HG03175 (cell line): ENCODE data around the gene WDR5.
"Not testable (repeated sequence)": the region's sequence is repeated elsewhere in the genome, so short reads cannot be mapped to it uniquely, and the experiment has no call there.

Experiments used
- ATAC-seq: cut with Tn5 transposase; IDR thresholded peaks from one replicate; pipeline ENCODE4 v1.9.1; 2021; ENCODE audit warnings: mild to moderate bottlenecking, moderate library complexity; ENCODE audit not compliant: unreplicated experiment

The WDR5 gene

DNA sequence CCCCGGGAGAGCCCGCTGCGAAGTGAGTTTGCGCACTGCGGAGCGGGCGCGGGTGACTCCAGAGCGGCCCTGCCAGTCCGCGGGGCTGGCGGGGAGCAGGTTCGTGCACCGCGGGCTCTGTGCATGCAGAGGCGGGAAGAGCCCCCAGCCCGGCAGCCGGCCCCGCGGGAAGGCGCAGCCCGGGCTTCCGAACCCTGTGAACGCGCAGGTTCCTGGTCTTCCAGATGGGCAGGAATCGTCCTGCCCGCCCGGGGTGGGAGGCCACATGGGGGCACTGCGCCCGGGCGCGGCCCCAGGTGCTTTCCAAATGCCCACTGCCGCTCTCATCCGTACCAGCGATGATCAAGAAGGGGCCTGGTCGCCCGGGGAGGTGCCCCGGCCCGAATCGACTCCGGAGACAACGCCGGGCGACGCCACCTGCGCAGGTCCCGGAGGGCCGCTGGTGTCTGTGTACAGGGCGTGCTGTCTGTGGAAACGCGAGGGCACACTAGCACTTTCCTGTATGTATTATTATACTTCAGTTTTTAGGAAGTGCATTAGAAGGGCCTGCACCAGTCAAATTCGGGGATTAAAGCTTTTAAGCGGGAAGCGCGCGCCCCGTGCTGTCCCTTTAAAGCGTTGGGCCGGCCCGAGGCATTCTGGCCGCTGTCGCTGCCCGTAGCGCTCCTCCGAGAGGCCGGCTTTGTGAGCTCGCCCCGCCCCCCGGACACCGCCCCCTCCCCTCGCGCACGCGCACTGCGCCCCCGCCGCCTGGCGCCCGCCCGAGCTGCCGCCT is at the start of gene WDR5:
TSS of gene WDR5 (plus strand) at position 740 of the 775 bp plus-strand sequence. CDS start 3,796 bp downstream, outside the sequence.
- peak; percentile 65 for ATAC-seq

DNA sequence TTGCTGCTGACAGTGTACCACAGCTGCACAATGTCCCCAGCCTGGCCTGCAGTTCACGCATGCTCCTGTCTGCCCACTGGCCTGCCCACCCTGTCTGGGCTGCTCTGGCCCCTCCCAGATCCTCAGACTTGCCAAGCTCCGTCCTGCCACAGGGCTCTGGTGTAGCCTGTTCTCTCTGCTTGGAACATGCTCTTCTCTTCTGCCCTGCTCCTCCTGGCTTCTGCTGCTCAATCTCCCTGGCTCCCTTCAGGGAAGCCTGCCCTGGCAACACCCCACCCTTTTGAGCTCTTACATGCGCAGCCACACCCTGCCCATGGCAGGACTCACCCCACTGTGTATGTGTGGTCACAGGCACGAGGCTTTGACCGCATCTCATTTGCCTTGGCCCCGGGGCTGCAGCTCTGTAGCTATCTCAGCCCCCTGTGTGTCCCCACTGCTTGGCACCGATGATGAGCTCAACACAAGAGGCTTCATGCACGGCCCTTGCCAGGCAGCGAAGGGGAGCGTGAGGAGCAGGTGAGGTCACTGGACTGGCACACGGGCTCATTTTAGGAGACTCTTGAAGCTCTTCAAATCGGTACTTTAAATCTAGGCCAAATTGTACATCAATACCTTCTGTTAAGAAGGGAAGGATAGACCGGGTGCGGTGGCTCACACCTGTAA is 47.7 kb upstream of the WDR5 start:
- ATAC-seq = no peak

DNA sequence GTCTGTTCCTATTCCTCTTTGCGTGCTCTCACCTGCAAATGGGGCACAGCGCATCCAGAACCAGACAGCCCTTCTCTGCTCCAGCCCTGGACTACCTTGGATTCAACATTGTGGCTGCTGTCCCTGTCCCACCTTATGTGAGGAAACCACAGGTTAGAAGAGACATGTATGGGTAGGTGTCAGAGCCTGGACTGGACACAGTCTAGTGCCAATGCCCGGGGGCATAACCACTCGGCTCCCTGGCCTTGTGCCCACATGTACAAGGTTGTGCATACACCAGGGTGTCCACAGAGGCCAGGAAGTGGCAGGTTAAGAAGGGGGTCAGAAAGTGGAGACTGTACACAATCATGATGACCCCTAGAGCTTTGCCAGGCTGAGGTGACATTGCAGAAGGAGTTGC is 45.9 kb upstream of the WDR5 start:
- ATAC-seq = no peak

DNA sequence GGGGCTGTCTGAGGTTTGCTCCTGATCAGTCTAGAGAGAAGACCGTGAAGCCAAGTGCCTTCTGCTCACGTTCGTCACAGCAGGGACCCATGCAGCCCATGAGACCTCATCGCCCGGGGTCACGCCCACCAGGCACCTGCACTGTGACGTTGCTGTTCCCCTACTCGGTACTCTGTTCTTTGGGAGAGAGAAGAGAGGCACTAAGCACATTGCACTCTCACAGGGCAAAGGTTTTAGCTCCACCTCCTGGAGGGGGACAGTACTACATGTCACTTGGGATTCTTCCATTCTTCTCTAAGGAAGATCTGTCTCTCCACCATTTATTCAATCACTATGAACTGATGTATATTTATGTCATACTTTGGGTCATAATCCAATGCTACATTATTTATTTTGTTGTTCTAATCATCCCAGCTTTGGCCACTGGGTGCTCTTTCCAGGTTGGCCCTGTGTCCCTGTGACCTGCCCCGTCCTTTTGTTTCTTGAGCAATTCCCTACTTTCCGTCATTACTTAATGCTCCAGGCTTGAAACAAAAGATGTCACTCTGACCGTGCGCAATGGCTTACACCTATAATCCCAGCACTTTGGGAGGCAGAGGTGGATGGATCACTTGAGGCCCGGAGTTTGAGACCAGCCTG is 36.6 kb upstream of the WDR5 start:
- no peak for ATAC-seq

DNA sequence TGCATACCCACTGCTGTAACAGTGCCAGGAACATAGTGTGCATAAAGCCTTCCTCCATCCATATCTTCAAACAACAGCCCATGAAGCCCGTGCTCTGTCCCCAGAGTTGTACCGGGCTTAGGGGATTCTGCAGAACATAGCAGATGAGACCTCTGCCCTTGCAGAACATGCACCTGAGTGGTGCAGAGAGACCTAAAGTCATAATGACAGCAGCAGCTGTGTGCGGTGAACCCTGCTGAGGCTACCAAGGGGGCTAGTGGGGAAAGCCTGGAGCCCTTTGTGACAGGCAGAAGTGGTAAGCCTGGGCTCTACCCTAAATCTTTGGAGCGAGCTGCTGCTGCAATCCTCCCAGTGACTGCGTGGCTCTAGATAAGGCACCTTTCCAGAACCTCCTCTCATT is 35.8 kb upstream of the WDR5 start:
- no peak for ATAC-seq

DNA sequence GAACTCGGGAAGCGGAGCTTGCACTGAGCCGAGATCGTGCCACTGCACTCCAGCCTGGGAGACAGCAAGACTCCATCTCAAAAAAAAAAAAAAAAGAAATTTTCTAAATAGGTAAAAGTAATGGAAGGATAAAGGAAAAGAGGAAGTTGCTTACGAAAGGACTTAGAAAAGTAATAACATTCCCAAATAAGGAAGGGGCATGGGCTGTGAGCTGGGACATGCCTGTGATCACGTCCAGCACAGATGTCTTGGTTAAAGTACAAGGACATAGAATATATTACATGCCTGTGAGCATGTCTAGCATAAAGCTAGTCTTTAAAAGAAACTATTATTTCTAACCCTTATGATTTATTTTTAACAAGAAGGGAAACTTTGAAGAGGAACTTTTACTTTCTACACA is 34.7 kb upstream of the WDR5 start:
- not testable (repeated sequence) for ATAC-seq

DNA sequence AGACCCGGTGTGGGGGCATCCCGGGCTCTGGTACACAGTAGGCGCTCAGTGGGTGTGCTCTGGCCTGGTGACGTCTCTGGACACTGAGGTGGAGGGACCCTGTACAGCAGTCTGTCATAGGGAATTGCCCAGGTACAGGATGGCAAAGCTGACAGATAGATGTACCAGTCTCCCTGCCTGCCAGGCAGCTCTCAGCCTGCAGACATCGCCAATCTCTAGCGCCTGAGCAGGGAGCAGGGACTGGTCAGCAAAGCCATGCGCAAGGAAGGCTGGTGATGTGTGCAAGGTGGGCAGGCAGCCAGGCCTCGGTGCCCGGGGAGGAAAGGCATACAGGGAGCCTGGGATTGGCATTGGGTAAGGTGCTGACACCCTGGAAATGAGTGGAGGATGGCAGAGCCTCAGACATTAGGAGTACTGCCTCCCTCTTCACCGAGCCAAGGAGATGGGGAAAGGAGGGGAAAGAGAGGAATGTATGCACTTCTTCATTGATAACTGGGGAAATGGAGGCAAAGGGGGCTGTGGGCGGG is 34.2 kb upstream of the WDR5 start:
- ATAC-seq = no peak

DNA sequence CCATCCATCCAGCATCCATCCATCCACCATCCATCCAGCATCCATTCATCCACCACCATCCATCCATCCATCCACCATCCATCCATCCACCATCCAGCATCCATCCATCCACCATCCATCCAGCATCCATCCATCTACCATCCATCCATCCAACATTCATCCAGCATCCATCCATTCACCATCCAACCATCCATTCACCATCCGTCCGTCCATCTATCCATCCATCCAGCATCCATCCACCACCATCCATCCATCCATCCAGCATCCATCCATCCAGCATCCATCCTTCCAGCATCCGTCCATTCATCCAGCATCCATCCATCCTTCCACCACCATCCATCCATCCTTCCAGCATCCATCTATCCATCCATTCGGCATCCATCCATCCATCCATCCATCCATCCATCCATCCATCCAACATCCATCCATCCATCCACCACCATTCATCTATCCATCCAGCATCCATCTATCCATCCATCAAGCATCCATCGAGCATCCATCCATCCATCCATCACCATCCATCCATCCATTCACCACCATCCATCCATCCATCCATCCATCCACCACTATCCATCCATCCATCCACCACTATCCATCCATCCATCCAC is 32.4 kb upstream of the WDR5 start:
- no peak for ATAC-seq

DNA sequence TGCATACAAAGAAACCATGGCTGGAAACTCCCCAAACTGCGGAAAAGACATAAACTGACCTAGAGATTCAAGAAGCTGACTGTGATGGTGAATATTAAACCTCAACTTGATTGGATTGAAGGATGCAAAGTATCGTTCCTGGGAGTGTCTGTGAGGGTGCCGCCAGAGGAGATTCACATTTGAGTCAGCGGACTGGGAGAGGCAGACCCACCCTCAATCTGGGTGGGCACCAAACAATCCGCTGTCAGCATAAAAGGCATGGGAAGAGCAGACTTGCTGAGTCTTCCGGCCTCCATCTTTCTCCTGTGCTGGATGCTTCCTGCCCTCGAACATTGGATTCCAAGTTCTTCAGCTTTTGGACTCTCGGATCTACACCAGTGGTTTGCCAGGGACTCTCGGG is 24.8 kb upstream of the WDR5 start:
- ATAC-seq = no peak

DNA sequence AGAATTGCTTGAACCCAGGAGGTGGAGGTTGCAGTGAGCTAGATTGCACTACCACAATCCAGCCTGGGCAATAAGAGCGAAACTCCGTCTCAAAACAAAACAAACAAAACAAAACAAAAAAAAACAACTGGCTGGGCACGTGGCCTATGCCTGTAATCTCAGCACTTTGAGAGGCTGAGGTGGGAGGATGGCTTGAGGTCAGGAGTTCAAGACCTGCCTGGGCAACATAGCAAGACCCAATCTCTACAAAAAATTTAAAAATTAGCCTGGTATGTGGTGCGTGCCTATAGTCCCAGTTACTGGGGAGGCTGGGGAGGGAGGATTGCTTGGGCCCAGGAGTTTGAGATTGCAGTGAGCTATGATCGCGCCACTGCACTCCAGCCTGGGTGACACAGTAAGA is 23.3 kb upstream of the WDR5 start:
- no peak for ATAC-seq

DNA sequence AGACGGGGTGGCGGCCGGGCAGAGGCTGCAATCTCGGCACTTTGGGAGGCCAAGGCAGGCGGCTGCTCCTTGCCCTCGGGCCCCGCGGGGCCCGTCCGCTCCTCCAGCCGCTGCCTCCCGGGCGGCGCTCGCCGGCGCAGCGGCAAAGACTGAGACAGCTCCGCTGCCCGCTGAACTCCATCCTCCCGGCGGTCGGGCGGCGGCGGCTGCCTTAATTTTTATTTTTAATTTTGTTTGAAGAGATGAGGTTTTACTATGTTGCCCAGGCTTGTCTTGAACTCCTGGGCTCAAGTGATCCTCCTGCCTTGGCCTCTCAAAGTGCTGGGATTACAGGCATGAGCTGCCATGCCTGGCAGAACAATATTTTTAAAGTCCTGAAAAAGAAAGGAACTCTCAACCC is 16.9 kb upstream of the WDR5 start:
- not testable (repeated sequence) for ATAC-seq

DNA sequence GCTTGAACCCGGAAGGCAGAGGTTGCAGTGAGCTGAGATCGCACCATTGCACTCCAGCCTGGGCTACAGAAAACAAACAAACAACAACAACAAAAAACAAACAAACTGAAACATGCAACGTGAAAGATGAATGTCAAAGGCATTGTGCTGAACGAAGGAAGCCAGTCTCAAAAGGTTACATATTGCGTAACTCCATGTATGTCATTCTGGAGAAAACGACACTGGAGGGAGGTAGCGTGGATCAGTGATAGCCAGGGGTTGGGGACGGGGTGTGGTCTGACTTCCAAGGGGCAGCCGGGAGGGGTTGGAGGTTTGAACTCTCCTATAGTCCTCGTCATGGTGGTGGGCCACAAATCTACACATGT is 12.1 kb upstream of the WDR5 start:
- ATAC-seq = no peak

DNA sequence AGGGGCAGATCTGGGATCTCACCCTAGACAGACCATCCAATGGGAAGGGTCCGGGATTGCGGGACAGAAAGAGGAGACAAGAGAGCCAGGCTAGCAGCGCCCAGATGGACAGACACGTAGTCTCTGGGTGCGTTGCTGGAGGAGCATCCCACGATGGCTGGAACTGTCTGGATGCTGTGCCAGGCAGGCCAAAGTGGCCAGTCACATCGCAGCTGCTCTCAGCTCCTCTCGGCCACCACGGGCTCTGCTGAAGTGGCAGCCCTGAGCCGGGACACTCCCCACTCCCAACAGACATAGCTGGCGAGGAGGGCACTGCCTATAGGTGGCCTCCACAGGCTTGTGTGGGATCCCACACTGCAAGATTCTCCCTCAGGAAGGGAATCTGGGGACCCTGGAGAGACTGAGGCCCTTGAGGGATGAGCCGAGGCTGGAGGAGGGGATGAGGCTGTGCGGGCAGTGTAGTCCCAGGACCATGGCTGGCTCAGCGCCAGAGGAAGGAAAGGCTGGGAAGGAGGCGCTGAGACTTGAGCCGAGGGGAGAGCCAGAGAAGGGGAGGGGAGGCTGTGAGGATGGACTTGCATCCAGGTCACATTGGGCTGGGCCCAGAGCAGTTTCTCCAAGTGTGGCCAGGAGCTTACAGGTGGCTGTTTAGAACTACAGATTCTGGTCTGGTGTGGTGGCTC is 10.3 kb upstream of the WDR5 start:
- ATAC-seq = no peak

DNA sequence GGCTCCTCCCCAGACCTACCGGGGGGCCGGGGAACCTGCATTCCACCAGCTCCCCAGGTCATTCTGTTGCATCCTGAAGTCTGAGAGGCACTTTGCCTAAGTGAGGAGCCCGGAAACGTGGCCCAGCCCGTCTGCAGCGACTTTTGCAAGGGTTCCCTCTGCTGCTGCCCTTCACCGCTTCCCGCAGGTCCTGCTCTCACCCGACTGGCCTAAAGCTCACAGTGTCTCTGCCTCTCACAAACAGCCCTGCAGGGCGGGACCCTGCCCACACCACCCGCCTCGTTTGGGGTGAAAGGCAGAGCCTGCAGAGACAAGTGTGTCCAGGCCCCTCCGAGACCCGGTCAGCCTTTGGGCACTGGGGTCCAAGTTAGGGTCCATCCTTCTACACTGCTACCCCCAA is 9.5 kb upstream of the WDR5 start:
- no peak for ATAC-seq

DNA sequence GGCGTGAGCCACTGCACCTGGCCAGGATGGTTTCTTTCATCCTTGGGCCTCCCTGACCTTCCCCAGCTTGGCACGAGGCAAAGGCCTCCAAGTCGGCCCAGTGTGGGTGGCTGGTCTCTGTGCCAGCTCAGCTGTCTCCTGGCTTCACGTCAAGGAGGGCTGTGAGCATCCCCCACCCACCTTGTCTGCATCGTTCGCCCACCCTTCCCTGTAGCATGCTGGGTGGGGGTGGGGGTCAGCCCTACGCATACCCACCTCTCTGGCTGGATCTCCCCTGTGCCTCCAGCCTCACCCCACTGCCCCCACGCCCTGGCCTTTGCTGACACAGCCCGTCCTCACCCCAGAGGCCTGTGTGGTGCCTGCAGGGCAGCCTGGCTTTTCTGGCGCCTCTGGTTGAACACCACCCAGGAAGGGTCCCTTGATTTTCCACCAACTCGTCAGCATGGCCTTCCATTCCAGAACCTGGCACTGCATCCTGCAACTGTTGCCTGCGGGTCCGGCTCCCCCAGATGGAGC is 8.8 kb upstream of the WDR5 start:
- ATAC-seq = no peak

DNA sequence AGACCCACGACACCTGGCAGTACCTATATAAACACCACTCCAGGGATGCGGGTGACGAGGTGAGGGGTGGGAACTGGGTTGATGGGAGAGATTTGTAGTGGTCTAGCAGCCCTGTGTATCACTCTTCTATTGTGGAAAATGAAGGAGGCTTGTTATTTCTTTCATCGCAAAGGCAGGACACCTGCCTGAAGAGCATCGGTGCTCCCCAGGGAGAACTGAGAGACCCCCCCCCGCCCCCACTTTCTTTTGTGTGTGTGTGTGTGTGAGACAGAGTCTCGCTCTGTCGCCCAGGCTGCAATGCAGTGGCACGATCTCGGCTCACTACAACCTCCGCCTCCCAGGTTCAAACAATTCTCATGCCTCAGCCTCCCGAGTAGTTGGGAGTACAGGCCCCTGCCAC is 8.3 kb upstream of the WDR5 start:
- ATAC-seq = no peak

DNA sequence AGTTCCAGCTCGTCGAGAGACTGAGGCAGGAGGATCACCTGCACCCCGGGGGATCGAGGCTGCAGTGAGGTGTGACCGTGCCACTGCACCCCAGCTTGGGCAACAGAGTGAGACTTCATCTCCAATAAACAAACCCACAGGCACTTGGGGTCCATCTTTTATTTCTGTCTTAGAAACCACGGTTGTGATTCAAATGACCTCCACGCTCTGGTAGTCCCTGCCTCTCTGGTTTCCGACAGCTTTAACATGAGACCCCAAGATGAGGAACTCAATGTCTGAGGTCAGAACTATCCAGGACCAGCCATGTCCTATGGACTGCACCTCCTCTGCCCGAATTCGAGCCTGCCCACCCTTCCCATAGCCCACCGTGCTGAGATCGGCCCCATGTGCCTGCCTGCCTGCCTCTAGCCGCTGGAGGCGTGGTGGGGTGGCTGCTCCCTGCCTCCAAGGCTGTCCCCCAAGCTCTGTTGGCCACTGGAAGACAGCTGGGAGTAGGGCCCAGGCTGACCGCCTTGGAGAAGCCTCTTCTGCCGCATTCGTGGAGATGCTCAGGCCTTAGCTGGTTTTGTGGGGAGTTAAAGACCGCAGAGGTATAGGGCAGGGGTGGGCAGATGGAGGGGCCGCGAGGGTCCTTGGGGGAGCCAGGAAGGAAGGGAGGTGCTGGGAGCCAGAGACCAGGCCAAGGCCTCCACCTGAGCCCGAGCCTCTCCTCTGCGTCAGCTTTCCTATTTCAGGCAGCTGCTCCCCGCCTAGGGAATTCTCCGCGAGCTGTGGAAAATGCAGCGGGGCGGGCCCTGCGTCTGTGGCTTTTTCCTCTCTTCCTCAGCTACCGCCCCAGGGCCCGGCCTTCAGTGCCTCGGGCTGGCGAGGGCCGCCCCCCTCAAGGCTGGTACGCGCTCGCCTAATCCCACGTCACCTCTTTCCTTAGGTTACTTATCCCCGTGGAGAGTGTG is 6.9 kb upstream of the WDR5 start:
- ATAC-seq = no peak

DNA sequence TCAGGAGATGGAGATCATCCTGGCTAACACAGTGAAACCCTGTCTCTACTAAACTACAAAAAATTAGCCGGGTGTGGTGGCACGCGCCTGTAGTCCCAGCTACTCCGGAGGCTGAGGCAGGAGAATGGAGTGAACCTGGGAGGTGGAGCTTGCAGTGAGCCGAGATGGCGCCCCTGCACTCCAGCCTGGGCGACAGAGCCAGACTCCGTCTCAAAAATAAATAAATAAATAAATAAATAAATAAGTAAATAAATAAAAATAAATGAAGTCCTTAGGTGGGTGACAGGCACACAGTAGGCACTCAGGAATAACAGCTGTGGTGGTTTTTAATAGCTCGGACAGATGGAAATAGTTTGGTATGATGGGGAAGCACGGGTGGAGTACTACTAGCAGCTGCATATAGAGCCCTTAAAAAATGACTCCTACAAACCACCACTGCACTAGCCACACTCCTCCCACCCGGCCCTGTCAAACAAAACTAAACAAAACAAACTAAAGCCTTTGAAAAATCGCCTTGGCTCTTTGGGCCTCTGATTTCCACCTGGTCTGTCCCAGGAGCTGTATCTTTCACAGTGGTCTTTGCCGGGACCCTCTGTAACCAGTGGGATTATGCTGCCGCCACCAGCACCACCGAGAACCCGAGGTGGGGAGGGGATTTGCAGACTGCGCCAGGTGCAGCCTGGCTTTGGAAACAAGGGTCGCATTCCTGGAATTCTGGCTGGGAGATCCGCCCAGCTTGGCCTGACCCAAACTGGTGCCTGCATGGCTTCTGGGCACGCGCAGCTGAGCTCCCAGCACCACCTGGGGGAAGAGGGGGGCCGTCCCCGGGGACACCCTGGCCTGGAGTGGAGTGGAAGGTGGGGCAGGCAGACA is 5.1 kb upstream of the WDR5 start:
- ATAC-seq = no peak
